Kidney tubule cell (primary cell): ENCODE results near the gene MAP2K7.

Experiments used
- DNase-seq: peaks from one replicate; pipeline ENCODE4 v3.0.0-alpha.2; 2018; ENCODE audit warnings: low spot score

MAP2K7 gene

DNA sequence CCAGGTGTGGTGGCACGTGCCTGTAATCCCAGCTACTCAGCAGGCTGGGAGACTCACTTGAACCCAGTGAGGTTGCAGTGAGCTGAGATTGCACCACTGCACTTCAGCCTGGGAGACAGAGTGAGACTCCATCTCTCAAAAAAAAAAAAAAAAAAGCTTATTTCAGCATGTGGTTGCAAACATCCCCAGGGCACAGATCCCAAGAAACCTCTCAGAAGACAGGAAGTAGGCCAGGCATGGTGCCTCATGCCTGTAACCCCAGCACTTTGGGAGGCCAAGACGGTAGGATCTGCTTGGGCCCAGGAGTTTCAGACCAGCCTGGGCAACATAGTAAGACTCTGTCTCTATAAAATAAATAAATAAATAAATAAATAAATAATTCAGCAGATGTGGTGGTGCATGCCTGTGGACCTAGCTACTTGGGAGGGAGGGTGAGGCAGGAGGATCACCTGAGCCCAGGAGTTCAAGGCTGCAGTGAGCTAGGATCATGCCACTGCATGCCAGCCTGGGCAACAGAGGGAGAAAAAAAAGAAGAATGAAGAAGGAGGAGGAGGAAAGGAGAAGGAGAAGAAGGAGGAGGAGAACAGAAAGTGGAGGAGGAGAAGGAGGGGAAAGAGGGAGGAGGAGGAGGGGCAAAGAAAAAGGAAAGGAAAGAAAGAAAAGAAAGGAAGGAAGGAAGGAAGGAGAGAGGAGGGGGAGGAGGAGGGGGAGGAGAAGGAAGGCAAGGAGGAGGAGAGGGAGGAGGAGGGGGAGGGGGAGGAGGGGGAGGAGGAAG lies 19.7 kb upstream of the MAP2K7 start:
- no peak for DNase-seq

GRCh38 chr19:7885818-7886217 lies 17.9 kb upstream of the MAP2K7 start:
- no peak for DNase-seq

DNA sequence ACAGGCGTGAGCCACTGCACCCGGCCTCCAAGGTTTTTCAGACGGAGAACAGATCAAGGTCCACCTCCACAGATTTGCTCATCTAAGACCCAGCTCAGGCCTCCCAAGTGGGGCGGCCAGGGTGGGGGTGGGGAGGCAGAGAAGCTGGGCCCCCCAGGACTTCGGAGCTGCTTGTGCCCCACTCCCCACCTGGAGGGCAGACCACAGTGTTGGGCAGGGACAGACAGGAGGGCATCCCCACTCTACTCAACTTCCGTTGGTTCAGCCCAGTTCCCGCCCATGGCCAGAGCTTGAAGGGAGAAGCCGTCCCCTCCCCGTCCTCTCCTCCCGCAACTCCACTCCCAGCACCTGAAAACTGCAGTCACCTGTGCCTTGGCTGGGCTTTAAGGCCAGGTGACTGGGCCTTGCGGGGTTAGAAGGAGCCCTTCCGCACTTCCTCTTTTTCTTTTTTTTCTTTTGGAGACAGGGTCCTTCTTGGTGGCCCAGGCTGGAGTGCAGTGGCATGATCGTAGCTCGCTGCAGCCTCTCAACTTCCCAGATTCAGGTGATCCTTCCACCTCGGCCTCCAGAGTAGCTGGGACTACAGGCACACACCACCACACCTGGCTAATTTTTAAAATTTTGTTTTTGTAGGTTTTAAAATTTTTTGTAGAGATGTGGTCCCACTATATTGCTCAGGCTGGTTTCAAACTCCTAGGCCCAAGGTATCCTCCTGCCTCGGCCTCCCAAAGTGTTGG lies 16.1 kb upstream of the MAP2K7 start:
- DNase-seq: no peak

DNA sequence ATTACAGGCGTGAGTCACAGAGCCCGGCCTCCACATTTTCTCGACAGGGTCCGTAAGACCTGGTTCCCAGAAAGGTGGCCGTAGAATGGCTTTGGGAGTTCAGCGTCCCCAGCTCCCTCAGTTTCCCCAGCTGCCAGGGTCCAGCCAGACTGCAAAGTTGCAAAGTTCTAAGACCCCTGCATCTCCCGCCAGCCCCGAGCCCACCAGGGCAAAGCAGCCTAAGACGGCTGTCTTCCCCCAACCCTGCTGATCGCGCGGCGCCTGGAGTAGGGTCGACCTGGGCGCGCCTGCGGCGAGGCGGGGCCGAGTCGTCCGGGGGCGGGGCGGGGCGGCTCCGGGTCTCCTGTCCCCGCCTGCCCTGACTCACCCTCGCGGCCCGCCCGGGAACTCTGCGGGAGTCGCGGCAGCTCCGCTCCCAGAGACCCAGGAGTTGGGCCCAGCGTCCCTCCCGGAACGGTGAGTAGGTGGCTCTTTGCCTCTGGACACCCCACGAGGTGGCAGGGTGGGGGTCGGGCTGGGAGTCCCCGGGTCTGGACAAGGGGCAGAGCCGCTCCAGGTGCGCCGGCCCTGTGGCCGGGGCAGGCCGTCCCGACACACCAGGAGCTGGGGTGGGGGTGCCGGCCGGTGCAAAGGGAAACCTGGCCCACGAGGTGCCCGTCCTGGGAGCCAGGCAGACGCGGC lies 15.4 kb upstream of the MAP2K7 start, which contains the start of gene LRRC8E:
TSS of gene LRRC8E (plus strand) at position 366 of the 681 bp plus-strand sequence. CDS start 7,094 bp downstream, outside the sequence.
- DNase-seq: peak; percentile 85

GRCh38 chr19:7888826-7889217 lies 14.9 kb upstream of the MAP2K7 start:
- DNase-seq: no peak

GRCh38 chr19:7893362-7894101 lies 10.1 kb upstream of the MAP2K7 start:
- DNase-seq: peak; percentile 55

- peak; percentile 39 for DNase-seq
These were observed 8.9 kb upstream of the MAP2K7 start for GRCh38 chr19:7894612-7895309.

- DNase-seq: no peak
These were observed 8.1 kb upstream of the MAP2K7 start for GRCh38 chr19:7895565-7895964.

DNA sequence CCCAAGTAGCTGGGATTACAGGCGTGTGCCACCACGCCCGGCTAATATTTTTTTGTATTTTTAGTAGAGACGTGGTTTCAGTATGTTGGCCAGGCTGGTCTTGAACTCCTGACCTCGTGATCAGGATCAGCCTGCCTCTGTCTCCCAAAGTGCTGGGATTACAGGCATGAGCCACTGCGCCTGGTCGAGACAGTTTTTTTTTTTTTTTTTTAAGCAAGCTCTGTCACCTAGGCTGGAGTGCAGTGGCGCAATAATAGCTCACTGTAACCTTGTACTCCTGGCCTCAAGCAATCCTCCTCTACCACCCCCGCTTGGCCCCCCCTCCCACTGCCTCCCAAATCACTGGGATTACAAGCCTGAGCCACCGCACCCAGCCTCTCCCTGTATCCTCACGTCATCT lies 6.4 kb upstream of the MAP2K7 start:
- DNase-seq: no peak

GRCh38 chr19:7898967-7899366 lies 4.7 kb upstream of the MAP2K7 start:
- DNase-seq: no peak

GRCh38 chr19:7899751-7900378 lies 3.8 kb upstream of the MAP2K7 start:
- DNase-seq: no peak

DNA sequence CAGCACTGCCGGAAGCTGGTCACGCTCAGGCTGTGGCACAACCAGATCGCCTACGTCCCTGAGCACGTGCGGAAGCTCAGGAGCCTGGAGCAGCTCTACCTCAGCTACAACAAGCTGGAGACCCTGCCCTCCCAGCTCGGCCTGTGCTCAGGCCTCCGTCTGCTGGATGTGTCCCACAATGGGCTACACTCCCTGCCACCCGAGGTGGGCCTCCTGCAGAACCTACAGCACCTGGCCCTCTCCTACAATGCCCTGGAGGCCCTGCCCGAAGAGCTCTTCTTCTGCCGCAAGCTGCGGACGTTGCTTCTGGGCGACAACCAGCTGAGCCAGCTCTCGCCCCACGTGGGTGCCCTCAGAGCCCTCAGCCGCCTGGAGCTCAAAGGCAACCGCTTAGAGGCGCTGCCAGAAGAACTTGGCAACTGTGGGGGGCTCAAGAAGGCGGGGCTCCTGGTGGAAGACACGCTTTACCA lies 3.2 kb upstream of the MAP2K7 start:
- no peak for DNase-seq

DNA sequence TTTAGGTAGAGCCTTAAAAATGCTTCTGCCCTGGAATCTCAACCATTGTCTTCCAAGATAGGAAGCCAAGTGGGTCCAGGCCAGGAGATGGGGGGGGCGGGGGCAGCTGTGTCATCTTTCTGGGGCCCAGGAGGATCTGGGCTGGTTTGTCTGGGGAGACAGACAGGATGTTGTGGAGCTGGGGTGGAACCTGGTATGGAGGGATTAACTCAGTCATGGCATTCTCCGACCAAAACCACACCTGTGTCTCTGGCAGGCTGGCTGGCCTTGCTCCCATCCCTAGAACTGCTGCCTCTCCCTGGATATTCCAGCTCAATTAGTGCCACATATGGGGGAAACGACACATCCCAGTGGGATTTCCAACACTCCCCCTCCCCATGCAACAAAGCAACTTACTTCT lies 2.7 kb upstream of the MAP2K7 start:
- DNase-seq: no peak

- DNase-seq: no peak
These were observed 2.3 kb upstream of the MAP2K7 start for GRCh38 chr19:7901337-7901736.

- DNase-seq: no peak
These were observed 857 bp upstream of the MAP2K7 start for GRCh38 chr19:7902796-7903243.

- no peak for DNase-seq
These were observed 670 bp downstream of the MAP2K7 start for GRCh38 chr19:7904074-7905020.

GRCh38 chr19:7905268-7905667 lies 1.6 kb downstream of the MAP2K7 start:
- no peak for DNase-seq

GRCh38 chr19:7905859-7906258 lies 2.2 kb downstream of the MAP2K7 start:
- no peak for DNase-seq

DNA sequence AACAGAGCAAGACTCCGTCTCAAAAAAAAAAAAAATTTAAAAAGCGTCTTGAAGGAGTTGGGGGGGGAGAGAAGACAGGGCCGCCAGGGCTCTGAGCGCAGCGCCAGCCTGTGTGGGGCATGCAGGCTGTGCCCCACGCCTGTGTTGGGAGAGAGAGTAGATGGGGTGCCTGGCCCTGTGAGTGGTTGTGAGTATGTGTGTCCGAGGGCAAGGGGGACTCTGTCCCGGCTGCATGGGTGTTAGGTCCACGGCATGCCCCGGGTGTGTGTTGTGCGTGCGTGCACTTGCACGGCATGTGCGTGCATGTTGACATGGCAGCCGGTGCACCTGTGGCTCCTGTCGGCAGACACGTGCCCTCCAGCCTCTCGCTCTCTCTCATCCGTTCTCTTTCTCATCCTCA lies 3.4 kb downstream of the MAP2K7 start:
- DNase-seq: no peak

DNA sequence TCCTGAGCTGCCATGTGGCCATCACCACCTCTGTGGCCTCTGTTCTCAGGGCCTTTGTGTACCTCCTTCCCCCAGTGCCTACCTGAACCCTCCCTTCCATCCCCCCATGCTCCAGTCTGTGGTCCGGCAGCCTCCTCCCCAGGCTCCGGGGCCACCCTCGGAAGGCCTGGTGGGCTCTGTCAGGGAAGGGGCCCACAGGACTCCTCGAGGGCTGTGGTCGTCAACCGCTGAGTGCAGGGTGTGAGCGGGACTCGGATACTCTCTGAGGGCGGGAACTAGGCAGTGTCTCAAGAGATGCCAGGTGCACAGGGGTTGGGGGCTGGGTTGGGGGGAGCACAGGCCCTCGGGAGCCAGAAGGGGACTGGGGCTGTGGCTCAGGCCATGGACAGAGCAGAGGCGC lies 3.9 kb downstream of the MAP2K7 start:
- no peak for DNase-seq
